ENCODE measurements around the gene IRX3.

GRCh38 chr16:54320697-54321340 lies 34.2 kb upstream of the IRX3 start:
- TF ChIP-seq CTCF (IDR thresholded peaks at IDR 0.05 in 2 of 3, conservative IDR thresholded peaks at IDR 0.05 in 1 of 3; ENCODE audit: control insufficient read depth in 2 of 3, extremely low read depth in 1 of 3, insufficient read depth in 1 of 3, low read depth in 3 of 3, low read length in 3 of 3) (no peak), ATF3 (IDR thresholded peaks at IDR 0.05; ENCODE audit: borderline replicate concordance, extremely low read depth, low read depth, low read length) (no peak), YY1 (IDR thresholded peaks at IDR 0.05; ENCODE audit: low read depth, low read length) (no peak), ETV6 (conservative IDR thresholded peaks at IDR 0.05 in 1 of 2, IDR thresholded peaks at IDR 0.05 in 1 of 2; ENCODE audit: borderline replicate concordance in 1 of 2, low read depth in 1 of 2) (no peak), EZH2 (IDR thresholded peaks at IDR 0.05; ENCODE audit: borderline replicate concordance, control insufficient read depth, low read depth, low read length) (no peak)

Measured in GM12878 (cell line).